ENCODE measurements around the gene XPO4.
"Not testable (repeated sequence)": the region's sequence is repeated elsewhere in the genome, so short reads cannot be mapped to it uniquely, and the experiment has no call there.

XPO4 gene

GRCh38 chr13:20890540-20890939, 12.0 kb downstream of the XPO4 start:
- not testable (repeated sequence) for DNase-seq

- no peak for DNase-seq
Measured at GRCh38 chr13:20882206-20882605, 20.3 kb downstream of the XPO4 start.

- no peak for DNase-seq
Measured at GRCh38 chr13:20877902-20878301, 24.6 kb downstream of the XPO4 start.

- not testable (repeated sequence) for DNase-seq
Measured at GRCh38 chr13:20876802-20877201, 25.7 kb downstream of the XPO4 start.

- DNase-seq = not testable (repeated sequence)
Measured at GRCh38 chr13:20874439-20874838, 28.1 kb downstream of the XPO4 start.

GRCh38 chr13:20873348-20873747, 29.2 kb downstream of the XPO4 start:
- no peak for DNase-seq

- DNase-seq = no peak
Measured at GRCh38 chr13:20870829-20871228, 31.7 kb downstream of the XPO4 start.

GRCh38 chr13:20869540-20869939, 33.0 kb downstream of the XPO4 start:
- DNase-seq = no peak

GRCh38 chr13:20867408-20867807, 35.1 kb downstream of the XPO4 start:
- DNase-seq = no peak

- DNase-seq = not testable (repeated sequence)
Measured at GRCh38 chr13:20861666-20862065, 40.9 kb downstream of the XPO4 start.

- no peak for DNase-seq
Measured at GRCh38 chr13:20860844-20861243, 41.7 kb downstream of the XPO4 start.

GRCh38 chr13:20856650-20857049, 45.9 kb downstream of the XPO4 start:
- DNase-seq = no peak

- no peak for DNase-seq
Measured at GRCh38 chr13:20851844-20852402, 50.6 kb downstream of the XPO4 start.

GRCh38 chr13:20848944-20849343, 53.6 kb downstream of the XPO4 start:
- no peak for DNase-seq

- DNase-seq = no peak
Measured at GRCh38 chr13:20848203-20848602, 54.3 kb downstream of the XPO4 start.

GRCh38 chr13:20847296-20847695, 55.2 kb downstream of the XPO4 start:
- DNase-seq = no peak

- no peak for DNase-seq
Measured at GRCh38 chr13:20843166-20843565, 59.4 kb downstream of the XPO4 start.

GRCh38 chr13:20840568-20840967, 62.0 kb downstream of the XPO4 start:
- DNase-seq = no peak

GRCh38 chr13:20833900-20834679, 68.5 kb downstream of the XPO4 start:
- no peak for DNase-seq

GRCh38 chr13:20832861-20833260, 69.7 kb downstream of the XPO4 start:
- DNase-seq = no peak

GRCh38 chr13:20831933-20832332, 70.6 kb downstream of the XPO4 start:
- no peak for DNase-seq

GRCh38 chr13:20831254-20831653, 71.3 kb downstream of the XPO4 start:
- no peak for DNase-seq

- no peak for DNase-seq
Measured at GRCh38 chr13:20828539-20829364, 73.8 kb downstream of the XPO4 start.
